GM21515 (cell line): ENCODE data around the gene GTF3C4.

Experiments
- ATAC-seq: cut with Tn5 transposase; IDR thresholded peaks from one replicate; pipeline ENCODE4 v1.9.1; 2021; ENCODE audit not compliant: unreplicated experiment

The GTF3C4 gene

GRCh38 chr9:132730054-132731033 lies 60.1 kb downstream of the GTF3C4 start:
- ATAC-seq = no peak

GRCh38 chr9:132731230-132731629 lies 61.0 kb downstream of the GTF3C4 start:
- ATAC-seq = no peak

- no peak for ATAC-seq
These were observed 62.3 kb downstream of the GTF3C4 start for GRCh38 chr9:132732326-132733259.

GRCh38 chr9:132733260-132733815 lies 63.1 kb downstream of the GTF3C4 start:
- ATAC-seq = no peak

GRCh38 chr9:132739710-132740310 lies 69.5 kb downstream of the GTF3C4 start:
- no peak for ATAC-seq

GRCh38 chr9:132740526-132741309 lies 70.5 kb downstream of the GTF3C4 start:
- ATAC-seq = no peak

- no peak for ATAC-seq
These were observed 72.6 kb downstream of the GTF3C4 start for GRCh38 chr9:132742821-132743311.

- ATAC-seq = no peak
These were observed 73.7 kb downstream of the GTF3C4 start for GRCh38 chr9:132743931-132744479.
